HL-60 (cell line): ENCODE results near the gene ARNT2.

Experiments used
- DNase-seq, 2 experiments: peaks; one replicate each; pipeline ENCODE4 v3.0.0-alpha.2; 2010 to 2020; ENCODE audit warnings: low read depth in 1 of 2, low spot score in 1 of 2
- H3K27ac ChIP-seq: fragments of 250-450 bp; sonication (Bioruptor Pico); replicated peaks from 2 replicates; pipeline ENCODE4 v1.5.1; 2020; ENCODE audit warnings: mild to moderate bottlenecking, moderate library complexity
- H3K27me3 ChIP-seq: fragments of 250-450 bp; sonication (Bioruptor Pico); 2 replicates; pipeline ENCODE4 v1.5.1; 2021; ENCODE audit warnings: mild to moderate bottlenecking, moderate library complexity; ENCODE audit not compliant: insufficient read depth, poor library complexity, severe bottlenecking
- H3K4me3 ChIP-seq: replicated peaks from 2 replicates; pipeline ENCODE4 v1.5.1; 2011; ENCODE audit warnings: mild to moderate bottlenecking, control low read depth, low read length; ENCODE audit not compliant: insufficient read depth
- CTCF ChIP-seq: IDR thresholded peaks from one replicate; pipeline ENCODE4 v1.5.1; 2011; ENCODE audit warnings: low read length, control low read depth, inconsistent platforms; ENCODE audit not compliant: insufficient read depth
- GABPA ChIP-seq: IDR thresholded peaks from 2 replicates; pipeline ENCODE4 v1.6.1; 2012; ENCODE audit warnings: low read depth
- POLR2AphosphoS5 ChIP-seq: IDR thresholded peaks from 2 replicates; pipeline ENCODE4 v1.6.1; 2012; ENCODE audit warnings: low read depth
- REST ChIP-seq: IDR thresholded peaks from 2 replicates; pipeline ENCODE4 v1.6.1; 2012; ENCODE audit warnings: low read depth; ENCODE audit not compliant: insufficient replicate concordance
- SPI1 ChIP-seq: IDR thresholded peaks from 2 replicates; pipeline ENCODE4 v1.6.1; 2012; ENCODE audit warnings: low read depth, mild to moderate bottlenecking, borderline replicate concordance

Gene ARNT2

DNA sequence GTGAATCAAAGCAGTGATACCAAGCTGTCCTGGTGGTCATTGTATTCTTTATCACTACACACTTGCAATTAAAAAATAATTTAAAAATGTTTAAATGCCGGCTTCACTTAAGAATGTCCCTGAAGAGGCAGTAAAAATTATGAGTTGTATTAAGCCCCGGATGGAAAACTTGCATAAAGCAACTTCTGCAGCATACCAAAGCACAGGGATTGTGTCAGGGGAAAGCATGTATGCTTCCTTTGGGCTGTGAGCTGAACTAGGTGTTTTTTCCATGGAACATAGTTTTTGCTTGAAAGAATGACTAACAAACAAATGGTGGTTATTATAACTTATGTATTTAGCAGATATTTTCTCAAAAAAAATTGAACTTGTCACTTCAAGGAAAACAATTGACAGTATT is 143.1 kb downstream of the ARNT2 start:
- no peak for DNase-seq
- no peak overlapping the region for H3K4me3 ChIP-seq
- no peak overlapping the region for H3K27ac ChIP-seq
- TF ChIP-seq SPI1 = no peak
- no peak for TF ChIP-seq GABPA
- no peak for TF ChIP-seq REST
- no peak for TF ChIP-seq CTCF
- no peak for TF ChIP-seq POLR2AphosphoS5
- peaks cover 13% of the 10 kb centered on the region for H3K27me3 ChIP-seq

DNA sequence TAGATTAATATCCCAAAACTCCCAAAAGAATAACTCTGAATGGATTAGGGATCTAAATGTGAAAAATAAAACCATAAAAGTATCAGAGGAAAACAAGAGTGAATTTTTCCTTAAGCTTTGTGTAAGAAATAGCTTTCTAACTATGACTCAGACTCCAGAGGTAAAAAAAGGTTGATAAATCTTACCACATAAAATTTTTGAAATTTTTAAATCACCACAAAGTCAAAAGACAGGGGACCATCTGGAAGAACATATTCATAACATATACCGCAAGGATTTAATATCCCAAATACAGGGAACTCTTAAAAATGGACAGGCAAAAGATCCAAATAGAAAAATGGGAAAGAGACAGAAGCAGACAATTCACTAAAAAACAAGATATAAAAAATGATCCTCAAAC is 145.0 kb downstream of the ARNT2 start:
- H3K27me3 ChIP-seq = peaks cover 14% of the 10 kb centered on the region
- no peak for DNase-seq
- H3K4me3 ChIP-seq = no peak overlapping the region
- TF ChIP-seq REST = no peak
- TF ChIP-seq CTCF = no peak
- no peak for TF ChIP-seq SPI1
- no peak for TF ChIP-seq POLR2AphosphoS5
- no peak for TF ChIP-seq GABPA
- no peak overlapping the region for H3K27ac ChIP-seq

GRCh38 chr15:80549654-80550053 is 145.5 kb downstream of the ARNT2 start:
- H3K27me3 ChIP-seq = peaks cover 14% of the 10 kb centered on the region
- H3K27ac ChIP-seq = no peak overlapping the region
- DNase-seq = no peak

More at GRCh38 chr15:80549654-80550053, 145.5 kb downstream of the ARNT2 start:
- TF ChIP-seq CTCF (no peak), SPI1 (no peak), GABPA (no peak), POLR2AphosphoS5 (no peak), REST (no peak)
- no peak overlapping the region for H3K4me3 ChIP-seq
